Left ventricle myocardium superior (tissue), 1 donor: ENCODE data around the gene TCERG1L. TPM values are rescaled to one million over a fixed set of nuclear protein-coding genes. Genes with fewer than 3 reads are reported as not detected.
"Not testable (repeated sequence)": the region's sequence is repeated elsewhere in the genome, so short reads cannot be mapped to it uniquely, and the experiment has no call there.

Source experiments
- ATAC-seq: fragments of 200-7000 bp; cut with Tn5 transposase; one replicate; pipeline ENCODE4 v1.9.1; 2020; ENCODE audit warnings: mild to moderate bottlenecking, moderate library complexity
- DNase-seq: peaks from one replicate; pipeline ENCODE4 v3.0.0-alpha.2; 2020
- intact Hi-C: fragments of 100-400 bp; cut with micrococcal nuclease; formaldehyde crosslinking; loops from one replicate; pipeline ENCODE4 v1.11.0; 2022
- total RNA-seq: library from RNA; stranded (reverse); fragmentation: NEBNext Ultra II Directional; extraction: Animal tissue kit (Norgen Biotek cat#: 25700); gene quantifications from one replicate; pipeline ENCODE4 v1.2.1, GENCODE V29; 2021
- donor health status: DM: no; HTN: yes; CAD: no; lungs with severe emphysema.

TCERG1L gene
- total RNA-seq, 1 donor from 2014 or later: not detected

- ATAC-seq (peak; percentile 40), DNase-seq (no peak)
- intact Hi-C loops: no loop called here
Observed at GRCh38 chr10:131102676-131103075, 208.8 kb downstream of the TCERG1L start.

GRCh38 chr10:131102147-131102546, 209.4 kb downstream of the TCERG1L start:
- intact Hi-C loops: no loop called here
- DNase-seq (no peak), ATAC-seq (no peak)

- ATAC-seq, intact Hi-C loops, DNase-seq: not testable (repeated sequence)
Observed at GRCh38 chr10:131100418-131101410, 210.8 kb downstream of the TCERG1L start.

GRCh38 chr10:131099028-131099726, 212.3 kb downstream of the TCERG1L start:
- ATAC-seq: no peak
- no peak for DNase-seq
- intact Hi-C loops: no loop called here

GRCh38 chr10:131098416-131098952, 213.0 kb downstream of the TCERG1L start:
- DNase-seq (no peak), ATAC-seq (no peak)
- intact Hi-C loops: no loop called here

- ATAC-seq (no peak), DNase-seq (no peak)
- intact Hi-C loops: no loop called here
Observed at GRCh38 chr10:131096031-131096430, 215.5 kb downstream of the TCERG1L start.

- ATAC-seq (no peak), DNase-seq (no peak)
- intact Hi-C loops: no loop called here
Observed at GRCh38 chr10:131095313-131095580, 216.3 kb downstream of the TCERG1L start.

GRCh38 chr10:131094527-131095312, 216.8 kb downstream of the TCERG1L start:
- intact Hi-C loops: no loop called here
- DNase-seq (no peak), ATAC-seq (peak; percentile 13)

GRCh38 chr10:131093795-131094366, 217.6 kb downstream of the TCERG1L start:
- intact Hi-C loops: no loop called here
- no peak for ATAC-seq
- no peak for DNase-seq

GRCh38 chr10:131093346-131093745, 218.2 kb downstream of the TCERG1L start:
- DNase-seq (no peak), ATAC-seq (no peak)
- intact Hi-C loops: no loop called here

- ATAC-seq (no peak), DNase-seq (no peak)
- intact Hi-C loops: no loop called here
Observed at GRCh38 chr10:131092876-131093275, 218.6 kb downstream of the TCERG1L start.

- intact Hi-C loops: no loop called here
- ATAC-seq (no peak), DNase-seq (no peak)
Observed at GRCh38 chr10:131092386-131092785, 219.1 kb downstream of the TCERG1L start.

- ATAC-seq (no peak), DNase-seq (no peak)
- intact Hi-C loops: no loop called here
Observed at GRCh38 chr10:131091682-131092081, 219.8 kb downstream of the TCERG1L start.

GRCh38 chr10:131090761-131091661, 220.5 kb downstream of the TCERG1L start:
- no peak for ATAC-seq
- intact Hi-C loops: no loop called here
- no peak for DNase-seq

GRCh38 chr10:131089861-131090260, 221.7 kb downstream of the TCERG1L start:
- intact Hi-C loops: no loop called here
- ATAC-seq (no peak), DNase-seq (no peak)

GRCh38 chr10:131089150-131089549, 222.4 kb downstream of the TCERG1L start:
- DNase-seq: no peak
- intact Hi-C loops: no loop called here
- ATAC-seq: no peak

GRCh38 chr10:131088619-131089018, 222.9 kb downstream of the TCERG1L start:
- intact Hi-C loops: no loop called here
- ATAC-seq: no peak
- no peak for DNase-seq
